Spleen (tissue), 7 donors: ENCODE results near the gene TRIM22.

Source experiments
- CTCF ChIP-seq, 11 experiments: fragments of 200-600 bp in 7 of 11; fragments of 450-650 bp in 4 of 11; sonication (generic) in 4 of 11; IDR thresholded peaks in 8 of 11; conservative IDR thresholded peaks in 3 of 11; 1 replicate in 7 of 11; 2 replicates in 4 of 11; pipeline versions ENCODE4 v1.4.0 to v1.8.0; 2016 to 2021; ENCODE audit warnings: antibody characterized with exemption in 11 of 11, inconsistent platforms in 4 of 11, mild to moderate bottlenecking in 1 of 11
- POLR2A ChIP-seq, 3 donors: fragments of 450-650 bp; IDR thresholded peaks; one replicate each; pipeline ENCODE4 v1.5.1; 2017; ENCODE audit warnings: antibody characterized with exemption in 3 of 3, mild to moderate bottlenecking in 1 of 3
- donor health status: DM: no; HTN: no; CAD: no; lungs with moderate emphysema.
- donor health status: DM: no; HTN: no; CAD: no.
- donor health status: DM: no; HTN: no; CAD: no.

DNA sequence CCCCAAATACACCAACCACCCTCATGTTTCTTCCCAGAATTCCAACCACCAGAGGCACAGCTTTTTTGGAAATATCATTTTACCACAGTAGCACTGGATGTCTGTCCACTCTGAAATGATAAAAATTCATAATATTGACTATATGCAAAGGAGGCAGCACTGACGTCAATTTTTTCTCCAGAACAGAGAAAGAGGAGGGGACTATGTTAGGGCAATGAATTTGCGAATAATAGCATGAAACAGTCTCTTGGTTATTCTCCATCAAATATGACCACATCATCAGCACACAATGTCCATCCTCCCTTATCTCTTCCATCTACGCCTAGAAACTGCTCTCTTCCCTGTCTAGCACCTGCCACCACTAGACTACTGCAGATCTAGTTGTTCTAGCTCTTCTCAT is 43.5 kb upstream of the TRIM22 start:
- TF ChIP-seq POLR2A (IDR thresholded peaks at IDR 0.05): no peak
- no peak for TF ChIP-seq CTCF (IDR thresholded peaks at IDR 0.05 in 8 of 11, conservative IDR thresholded peaks at IDR 0.05 in 3 of 11)
